GM21576 (cell line): Measurements from ENCODE around the gene WBP4.
"Not testable (repeated sequence)": the region's sequence is repeated elsewhere in the genome, so short reads cannot be mapped to it uniquely, and the experiment has no call there.

Experiments
- ATAC-seq: cut with Tn5 transposase; IDR thresholded peaks from one replicate; pipeline ENCODE4 v1.9.1; 2021; ENCODE audit warnings: mild to moderate bottlenecking, moderate library complexity; ENCODE audit not compliant: unreplicated experiment

WBP4 gene

DNA sequence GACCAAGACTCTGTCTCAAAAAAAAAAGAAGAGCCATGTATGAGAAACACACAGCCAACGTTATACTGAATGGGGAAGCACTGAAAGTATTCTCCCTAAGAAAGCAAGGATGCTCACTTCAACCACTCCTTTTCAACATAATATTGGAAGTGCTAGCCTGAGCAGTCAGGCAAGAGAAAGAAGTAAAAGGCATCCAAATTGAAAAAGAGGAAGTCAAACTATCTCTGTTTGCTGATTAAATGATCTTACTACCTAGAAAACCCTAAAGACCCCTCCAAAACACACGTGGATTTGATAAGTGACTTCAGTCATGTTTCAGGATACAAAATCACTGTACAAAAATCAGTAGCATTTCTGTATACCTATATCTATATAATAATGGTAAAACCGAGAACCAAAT is 16.2 kb downstream of the WBP4 start:
- no peak for ATAC-seq

DNA sequence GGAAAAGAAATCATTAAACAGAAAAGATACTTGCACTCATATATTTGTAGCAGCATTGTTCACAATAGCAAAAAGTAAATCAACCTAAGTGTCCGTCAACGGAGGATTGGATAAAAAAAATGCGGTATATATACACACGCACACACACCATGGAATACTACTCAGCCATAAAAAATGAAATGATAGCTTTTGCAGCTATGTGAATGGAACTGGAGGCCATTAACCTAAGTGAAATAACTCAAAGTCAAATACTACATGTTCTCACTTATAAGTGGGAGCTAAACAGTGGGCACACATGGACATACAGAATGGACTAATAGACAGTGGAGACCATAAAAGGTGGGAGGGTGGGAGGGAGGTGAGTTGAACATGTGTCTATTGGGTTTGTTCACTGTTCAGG is 18.4 kb downstream of the WBP4 start:
- no peak for ATAC-seq

DNA sequence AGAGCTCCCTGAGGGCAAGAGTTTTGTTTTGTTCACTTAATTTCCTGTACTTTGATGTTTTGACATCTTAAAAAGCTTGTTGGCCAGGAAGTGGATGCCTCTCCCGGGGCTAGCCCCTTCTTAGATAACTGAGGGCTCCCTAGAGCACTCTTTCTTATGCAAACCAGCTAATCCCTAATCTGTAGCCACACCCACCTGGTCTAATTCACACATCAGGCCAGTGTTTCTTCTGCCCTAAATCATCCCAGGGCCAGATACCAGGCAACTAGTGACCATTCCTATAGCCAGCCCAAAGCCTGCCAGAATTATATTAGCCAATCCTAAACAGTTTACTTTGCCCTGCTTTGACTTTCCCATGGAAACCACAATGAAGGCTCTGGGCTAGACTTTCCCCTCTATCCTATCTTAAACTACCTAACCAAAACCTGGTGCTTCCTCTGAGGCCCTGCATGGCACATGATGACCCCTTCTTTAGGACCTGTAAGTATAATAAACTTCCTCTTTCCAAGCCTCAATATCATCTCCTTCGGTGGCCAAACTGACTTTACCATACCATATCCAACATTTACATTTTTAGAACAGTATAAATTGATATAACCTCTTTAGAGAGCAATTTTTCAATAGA is 24.8 kb downstream of the WBP4 start:
- no peak for ATAC-seq

DNA sequence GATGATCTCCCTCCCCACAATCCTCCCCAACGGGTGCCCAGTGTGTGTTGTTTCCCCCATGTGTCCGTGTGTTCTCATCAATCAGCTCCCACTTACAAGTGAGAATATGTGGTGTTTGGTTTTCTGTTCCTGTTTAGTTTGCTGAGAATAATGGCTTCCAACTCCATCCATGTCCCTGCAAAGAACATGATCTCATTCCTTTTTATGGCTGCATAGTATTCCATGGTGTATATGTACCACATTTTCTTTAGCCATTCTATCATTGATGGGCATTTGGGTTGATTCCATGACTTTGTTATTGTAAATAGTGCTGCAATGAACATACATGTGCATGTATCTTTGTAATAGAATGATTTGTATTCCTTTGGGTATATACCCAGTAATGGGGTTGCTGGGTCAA is 34.4 kb downstream of the WBP4 start:
- not testable (repeated sequence) for ATAC-seq

DNA sequence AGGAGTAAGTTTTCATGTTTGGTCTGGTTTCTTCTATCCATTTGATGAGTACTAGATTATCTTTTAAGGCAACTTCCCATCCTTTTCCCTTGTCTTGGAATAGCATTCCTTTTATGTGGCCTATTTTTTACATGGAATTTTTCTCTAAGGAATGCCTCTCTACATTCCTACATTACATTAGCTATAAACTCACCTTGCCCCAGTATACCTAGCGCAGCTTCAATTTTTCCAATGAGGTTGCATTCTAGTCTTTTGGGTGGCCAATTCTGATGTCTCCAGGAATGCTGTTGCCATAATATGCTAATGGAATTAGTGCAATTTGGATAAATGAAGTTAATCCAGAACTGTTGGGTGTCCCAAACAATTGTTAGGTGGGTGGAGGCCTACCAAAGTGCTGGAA is 37.5 kb downstream of the WBP4 start:
- no peak for ATAC-seq

DNA sequence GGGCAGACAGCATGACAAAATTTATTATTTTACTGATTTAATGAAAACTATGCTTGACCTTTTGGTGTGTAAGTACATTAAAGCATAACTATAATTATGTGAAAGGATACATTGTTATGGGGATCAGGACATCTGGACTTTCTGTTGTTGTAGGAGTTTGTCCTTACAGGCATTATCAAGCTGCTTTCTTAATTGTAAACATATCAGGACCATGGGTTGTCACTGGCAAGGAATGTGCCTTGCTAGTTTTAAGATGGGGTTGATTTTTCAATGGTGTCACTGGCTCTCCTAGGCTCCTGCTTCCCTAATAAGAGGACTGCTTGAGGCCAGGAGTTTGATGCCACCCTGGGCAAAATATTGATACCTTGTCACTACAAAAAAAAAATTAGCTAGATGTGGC is 38.7 kb downstream of the WBP4 start:
- ATAC-seq = no peak

DNA sequence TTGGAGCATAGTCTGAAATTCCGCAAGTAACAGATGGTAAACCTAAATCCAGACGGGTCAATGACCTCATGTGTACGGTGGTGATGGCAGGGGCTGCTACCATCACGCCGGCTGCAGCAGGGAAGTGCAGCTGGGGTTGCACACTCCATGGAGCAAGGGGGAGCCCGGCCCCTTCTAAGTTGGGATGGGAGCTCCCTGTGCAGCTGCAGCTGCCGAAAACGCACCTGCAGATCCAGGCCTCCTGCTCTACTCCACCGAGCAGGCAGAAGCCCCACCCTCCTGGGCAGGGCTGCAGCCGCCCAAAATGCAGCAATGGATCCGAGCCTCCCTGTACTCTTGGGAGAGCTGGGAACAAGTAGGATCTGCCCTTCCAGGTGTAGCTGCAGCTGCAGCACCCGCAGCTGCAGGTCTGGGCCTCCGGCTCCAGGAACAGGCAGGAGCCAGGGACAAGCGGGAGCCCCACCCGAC is 45.8 kb downstream of the WBP4 start:
- ATAC-seq = no peak

DNA sequence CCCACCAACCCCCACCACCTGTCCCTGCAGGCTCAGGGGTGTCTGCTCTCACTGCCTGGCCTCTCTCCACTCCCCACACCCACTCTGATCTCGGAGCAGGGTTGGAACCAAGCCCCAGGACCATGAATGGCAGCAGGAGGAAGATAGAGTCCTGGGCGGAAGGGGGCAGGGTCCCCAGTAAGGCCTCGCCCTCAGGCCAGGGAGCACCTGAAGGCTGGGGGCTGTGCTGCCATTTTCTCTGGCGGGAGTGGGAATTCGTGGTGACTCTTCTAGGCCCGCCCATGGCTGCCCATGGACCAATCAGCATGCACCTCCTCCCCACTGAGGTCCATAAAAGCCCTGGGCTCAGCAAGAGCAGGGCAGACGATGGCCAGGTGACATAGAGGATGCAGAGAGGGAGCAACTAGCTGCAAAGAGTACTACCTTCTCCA is 46.3 kb downstream of the WBP4 start:
- ATAC-seq = no peak

DNA sequence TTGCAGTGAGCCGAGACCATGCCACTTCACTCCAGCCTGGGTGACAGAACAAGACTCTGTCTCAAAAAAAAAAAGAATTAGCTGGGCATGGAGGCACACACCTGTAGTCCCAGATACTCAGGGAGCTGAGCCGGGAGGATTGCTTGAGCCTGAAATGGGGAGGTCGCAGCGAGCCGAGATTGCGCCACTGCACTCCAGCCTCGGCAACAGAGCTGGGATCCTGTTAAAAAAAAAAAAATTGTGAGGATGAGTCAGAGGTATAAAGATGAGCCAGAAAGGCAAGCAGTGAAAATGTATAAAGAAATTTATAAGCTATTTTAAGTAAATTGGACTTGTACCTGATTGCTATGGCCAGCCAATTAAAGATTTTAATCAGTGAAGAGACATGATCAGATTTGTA is 50.1 kb downstream of the WBP4 start:
- no peak for ATAC-seq

DNA sequence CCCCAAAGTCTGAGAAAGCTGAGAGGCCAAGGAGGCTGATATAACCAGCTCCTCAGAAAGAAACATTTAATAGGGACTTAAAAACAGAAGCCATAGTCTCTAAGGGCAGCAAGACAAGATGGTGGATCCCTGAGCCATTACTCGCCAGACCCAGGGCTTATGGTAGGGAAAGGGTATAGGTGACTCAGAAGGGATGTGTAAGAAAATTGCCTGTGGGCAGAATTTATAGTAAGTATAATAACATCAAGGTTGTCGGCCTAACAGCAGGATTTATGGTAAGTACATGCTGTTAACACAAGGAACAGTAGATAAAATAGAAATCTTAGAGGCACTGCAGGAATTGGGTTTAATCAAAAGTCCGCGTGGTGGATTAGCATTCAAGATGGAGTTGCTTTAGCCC is 56.6 kb downstream of the WBP4 start:
- ATAC-seq = no peak

DNA sequence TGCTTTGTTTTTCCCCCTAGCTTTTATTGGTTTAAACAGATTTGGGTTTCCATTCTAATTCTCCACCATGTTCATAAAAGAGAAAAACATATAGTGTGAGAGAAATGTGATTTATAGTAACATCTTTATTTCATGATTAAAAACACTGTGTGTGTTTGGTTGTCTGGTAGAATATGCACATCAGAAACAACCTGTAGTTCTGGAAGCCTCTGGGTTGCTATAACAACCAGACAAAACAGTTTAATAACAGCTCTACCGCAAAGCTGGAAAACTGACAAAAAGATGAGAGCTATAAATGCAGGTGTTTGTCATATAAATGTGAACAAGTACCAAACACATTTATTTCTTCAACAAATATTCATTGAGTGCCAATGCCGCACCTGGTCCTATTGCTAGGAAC is 61.5 kb downstream of the WBP4 start:
- ATAC-seq = no peak

DNA sequence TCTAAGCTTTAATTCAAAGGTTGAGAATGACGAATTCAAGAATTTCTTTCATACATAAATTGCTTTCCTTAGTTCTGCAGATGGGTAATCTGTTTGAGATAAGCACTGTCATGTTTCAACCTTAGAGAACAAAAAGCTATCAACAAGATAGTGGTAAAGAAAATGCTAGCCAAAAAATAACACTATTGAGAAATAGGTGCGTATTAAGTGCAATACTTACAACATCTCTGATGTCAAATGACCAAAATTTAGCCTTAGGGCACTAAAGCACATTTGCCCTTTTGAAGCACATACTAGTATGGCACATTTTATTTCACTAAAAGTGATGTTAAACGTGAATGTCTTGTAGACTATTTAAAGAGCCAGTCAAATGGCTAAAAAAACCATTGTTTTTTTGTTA is 66.4 kb downstream of the WBP4 start:
- no peak for ATAC-seq

DNA sequence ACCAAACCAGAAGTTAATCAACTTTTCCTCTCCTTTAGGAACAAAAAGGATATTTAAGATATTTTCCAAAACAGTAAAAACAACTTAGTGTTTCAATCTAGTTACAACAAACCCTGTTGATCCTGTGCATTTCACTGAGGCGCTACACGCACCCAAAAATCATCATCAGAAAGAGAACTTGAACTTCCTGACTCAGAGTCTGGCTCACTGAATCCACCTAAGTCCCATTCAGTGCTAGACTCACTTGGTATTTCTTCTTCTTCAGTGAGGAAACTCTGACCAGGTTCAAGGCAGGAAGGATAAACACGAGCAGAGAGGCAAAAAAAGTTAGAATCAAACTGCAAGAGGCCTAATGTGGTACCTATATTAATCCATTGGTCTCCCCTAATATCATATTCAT is 69.0 kb downstream of the WBP4 start:
- ATAC-seq = no peak

DNA sequence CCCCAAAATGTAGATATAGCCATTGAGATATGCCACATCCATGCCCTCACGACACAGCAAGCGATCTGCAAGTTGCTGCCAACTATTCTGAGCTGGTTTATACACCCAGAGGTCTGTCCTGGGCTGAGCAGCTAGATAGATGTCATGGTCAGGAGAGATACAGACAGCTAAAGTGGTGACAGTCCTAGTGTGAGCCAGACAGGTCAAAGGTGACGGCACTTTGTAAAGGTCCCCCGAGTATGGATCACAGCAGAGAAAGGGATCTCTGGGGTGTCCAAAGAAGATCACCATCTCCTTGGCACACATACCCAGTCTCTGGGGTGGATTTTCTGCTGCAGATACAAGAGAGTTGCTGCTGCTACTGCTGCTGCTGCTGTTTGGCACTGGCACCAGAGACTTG is 69.9 kb downstream of the WBP4 start:
- ATAC-seq = not testable (repeated sequence)

DNA sequence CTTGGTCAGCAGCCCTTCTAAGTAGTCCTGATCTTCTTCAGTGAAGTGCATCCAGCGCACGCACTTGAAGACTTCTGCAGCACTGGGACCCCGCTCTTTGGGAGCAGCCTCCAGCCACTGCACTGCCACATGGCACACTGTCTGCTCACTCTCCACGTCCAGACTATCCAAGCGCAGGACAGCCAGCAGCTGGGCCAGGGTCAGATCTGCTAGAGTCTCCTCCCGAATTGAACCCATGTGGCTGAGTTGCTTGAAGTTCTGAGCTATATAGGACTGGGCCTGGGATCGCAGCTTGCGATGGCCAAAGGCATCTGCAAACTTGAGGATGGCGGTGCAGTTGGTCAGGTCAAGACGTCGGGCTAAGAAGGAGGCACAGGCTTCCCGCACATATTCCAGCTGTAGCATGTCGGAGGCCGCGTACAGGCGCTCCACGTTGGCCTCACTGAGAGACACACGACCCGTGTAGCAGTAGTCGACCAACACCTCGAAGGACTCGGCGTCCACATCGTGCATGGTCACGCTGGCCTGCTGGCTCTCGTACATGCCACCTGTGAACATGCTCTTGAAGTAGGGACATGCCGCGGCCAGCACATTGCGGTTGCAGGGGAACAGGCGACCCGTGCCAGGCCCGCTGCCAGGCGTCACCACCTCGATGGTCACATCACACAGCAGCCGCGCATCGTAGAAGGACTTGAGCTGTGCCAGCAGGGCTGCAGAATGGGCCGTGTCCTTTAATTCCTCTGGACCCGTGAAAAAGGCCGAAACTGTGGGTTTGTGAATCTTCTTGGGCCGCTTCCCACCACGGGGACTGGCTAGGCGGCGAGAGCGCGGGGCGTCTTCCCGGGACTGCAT is 70.6 kb downstream of the WBP4 start:
- ATAC-seq = not testable (repeated sequence)

DNA sequence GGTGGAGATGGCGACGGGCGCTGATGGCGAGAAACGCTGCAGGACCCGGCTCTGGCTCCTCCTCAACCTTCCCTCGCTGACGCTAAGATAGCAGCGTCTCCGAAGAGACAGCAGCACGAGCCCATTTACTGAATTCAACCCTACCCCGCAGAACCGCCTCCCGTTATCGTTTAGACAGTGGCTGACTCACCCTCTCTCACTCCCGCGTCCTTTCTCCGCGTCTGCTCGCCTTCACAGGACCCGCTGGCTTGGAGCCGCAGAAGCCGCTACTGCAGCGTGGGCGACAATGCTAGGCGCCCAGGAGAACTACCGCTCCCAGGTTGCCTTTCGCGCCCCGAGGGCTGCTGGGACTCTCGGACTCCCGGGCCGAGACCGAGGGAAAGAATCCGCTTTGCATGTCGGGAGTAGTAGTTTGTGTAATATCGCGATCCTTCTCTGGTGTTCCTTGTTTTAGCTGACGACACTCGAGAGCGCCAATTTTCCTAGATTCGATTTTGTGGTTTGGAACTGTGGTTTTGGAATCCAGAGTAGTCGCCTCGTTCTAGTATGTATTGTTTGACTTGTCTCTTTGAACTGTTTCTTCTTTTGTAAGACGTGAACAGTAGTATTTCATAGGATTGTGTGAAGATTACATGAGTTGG is 71.3 kb downstream of the WBP4 start, which contains the start of gene KBTBD6:
TSS of gene KBTBD6 (minus strand) at position 291 of the 641 bp plus-strand sequence. CDS start 291 bp downstream, outside the sequence.
- ATAC-seq = peak; percentile 94
